ENCODE measurements around the gene COIL.

The COIL gene

DNA sequence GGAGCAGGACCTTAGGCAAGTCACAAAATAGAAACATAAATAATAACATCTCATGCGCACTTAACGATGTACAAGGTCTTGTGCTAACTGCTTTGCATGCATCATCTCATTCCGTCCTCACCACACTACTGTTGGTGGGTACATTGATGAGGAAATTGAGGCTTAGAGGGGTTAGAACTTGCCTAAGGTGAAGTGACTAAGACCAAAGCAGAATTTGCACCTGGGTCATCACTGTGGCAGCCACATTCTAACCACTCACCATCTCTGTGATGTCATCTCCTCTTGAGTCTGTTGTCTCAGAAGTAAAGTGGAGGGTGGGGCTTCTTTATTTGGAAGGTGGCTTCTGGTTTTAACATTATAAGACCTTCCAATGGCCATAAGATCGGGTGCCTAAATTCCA lies 26.6 kb downstream of the COIL start:
- FAIRE-seq = no peak

DNA sequence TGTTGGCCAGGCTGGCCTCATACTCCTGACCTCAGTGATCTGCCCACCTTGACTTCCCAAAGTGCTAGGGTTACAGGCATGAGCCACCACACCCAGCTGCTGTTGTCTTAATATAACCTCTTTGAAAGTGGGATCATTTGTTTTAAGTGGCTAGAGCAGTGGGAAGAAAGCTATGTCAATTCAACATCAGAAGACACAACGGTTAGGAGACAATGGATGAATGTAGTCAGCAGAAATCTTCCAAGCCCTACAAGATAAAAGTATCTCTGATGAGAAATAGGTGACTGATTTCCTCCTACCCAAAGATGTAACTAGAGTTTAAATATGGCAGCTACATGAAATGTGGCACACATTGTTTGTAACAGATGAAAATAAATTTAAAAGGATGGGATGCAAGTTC lies 27.0 kb downstream of the COIL start:
- FAIRE-seq = no peak

GRCh38 chr17:56933151-56933745 lies 27.6 kb downstream of the COIL start:
- no peak for FAIRE-seq

GRCh38 chr17:56930739-56931337 lies 30.0 kb downstream of the COIL start:
- FAIRE-seq = no peak

GRCh38 chr17:56929362-56929969 lies 31.4 kb downstream of the COIL start:
- FAIRE-seq = no peak

- FAIRE-seq = no peak
Observed at GRCh38 chr17:56928586-56928985, 32.3 kb downstream of the COIL start.

DNA sequence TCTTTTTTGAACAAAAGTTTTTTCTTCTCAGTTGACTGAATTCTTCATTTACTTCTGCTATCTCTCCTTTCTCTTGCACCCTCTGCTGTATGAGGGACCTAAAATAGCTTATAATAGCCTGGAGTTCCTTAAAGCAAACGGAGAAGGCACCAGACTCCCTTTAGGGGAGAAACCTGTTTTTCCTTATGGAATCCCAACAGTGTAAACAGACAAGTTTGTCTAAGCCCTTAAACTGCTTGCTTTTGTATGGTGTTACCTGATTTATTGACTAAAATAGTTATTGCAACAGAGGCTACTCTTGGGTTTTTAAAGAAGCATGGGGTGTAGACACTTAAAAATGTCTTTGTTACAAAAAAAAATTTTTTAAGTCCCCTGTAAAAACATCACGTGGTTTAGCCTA lies 34.1 kb downstream of the COIL start:
- no peak for FAIRE-seq

- FAIRE-seq = no peak
Observed at GRCh38 chr17:56926270-56926669, 34.6 kb downstream of the COIL start.

- FAIRE-seq = no peak
Observed at GRCh38 chr17:56925088-56925487, 35.8 kb downstream of the COIL start.

DNA sequence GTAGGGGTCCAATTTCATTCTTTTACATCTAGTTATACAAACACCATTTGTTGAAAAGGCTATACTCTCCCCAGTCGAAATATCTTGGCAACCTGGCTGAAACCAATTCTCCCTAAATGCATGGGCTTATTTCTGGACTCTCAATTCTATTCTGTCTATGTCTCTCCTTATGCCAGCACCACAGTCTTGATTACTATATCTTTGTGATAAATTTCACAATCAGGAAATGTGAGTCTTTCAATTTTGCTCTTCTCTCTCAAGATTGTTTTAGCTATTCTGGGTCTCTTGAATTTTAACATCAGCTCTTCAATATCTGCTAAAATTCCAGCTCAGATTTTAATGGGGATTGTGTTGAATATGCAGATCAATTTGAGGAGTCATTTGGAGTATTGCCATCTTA lies 41.1 kb downstream of the COIL start:
- no peak for FAIRE-seq

DNA sequence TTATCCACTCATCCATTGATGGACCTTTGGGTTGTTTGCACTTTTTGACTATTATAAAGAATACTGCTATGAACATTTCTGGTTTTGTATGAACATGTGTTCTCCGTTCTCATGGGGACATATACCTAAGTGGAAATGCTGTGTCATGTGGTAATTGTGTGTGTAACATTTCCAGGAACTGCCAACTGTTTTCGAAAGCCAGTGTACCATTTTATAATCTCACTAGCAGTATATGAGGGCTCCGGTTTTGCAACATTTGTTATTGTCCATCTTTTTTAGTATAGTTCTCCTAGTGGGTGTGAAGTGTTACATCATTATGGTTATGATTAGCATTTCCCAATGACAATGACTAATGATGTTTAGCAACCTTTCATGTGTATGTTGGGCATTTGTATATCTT lies 41.9 kb downstream of the COIL start:
- no peak for FAIRE-seq

- no peak for FAIRE-seq
Observed at GRCh38 chr17:56917559-56918296, 43.1 kb downstream of the COIL start.

DNA sequence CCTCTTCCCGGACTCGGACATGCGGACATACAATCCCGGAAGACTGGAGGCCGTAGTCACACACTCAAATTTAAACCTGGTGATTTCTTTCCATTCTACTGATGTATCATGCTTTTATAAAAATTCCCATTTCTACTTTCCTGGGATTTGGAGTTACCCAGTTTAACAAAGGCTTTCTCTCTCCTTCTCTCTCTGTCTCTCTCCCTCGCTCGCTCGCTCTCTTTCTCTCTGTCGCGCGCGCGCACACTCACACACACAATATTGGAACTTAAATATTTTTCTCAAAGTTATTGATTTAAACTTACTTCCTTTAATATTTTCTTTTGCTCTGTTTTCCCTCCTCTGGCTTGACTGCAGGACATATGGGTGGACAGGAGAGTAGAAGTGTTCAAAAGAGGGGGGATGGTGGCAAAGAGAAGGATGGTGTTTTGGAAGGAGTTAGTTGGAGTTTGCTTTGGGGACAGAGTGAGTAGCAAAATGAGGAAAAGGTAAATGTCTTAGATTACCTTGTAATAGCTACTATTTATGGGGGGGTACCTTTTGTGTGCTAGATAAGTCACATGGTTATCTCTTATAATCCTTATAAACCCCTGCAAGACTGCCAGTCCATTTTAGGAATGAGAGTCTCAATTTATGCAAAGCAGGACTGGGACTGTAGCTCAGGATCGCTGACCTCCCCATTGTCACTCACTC lies 46.1 kb downstream of the COIL start:
- no peak for FAIRE-seq

GRCh38 chr17:56913867-56914580 lies 46.8 kb downstream of the COIL start, which contains the start of gene TRIM25:
Gene TRIM25 (minus strand): TSS chr17:56914049. CDS start chr17:56913988, 61 bp downstream.
- FAIRE-seq = no peak

DNA sequence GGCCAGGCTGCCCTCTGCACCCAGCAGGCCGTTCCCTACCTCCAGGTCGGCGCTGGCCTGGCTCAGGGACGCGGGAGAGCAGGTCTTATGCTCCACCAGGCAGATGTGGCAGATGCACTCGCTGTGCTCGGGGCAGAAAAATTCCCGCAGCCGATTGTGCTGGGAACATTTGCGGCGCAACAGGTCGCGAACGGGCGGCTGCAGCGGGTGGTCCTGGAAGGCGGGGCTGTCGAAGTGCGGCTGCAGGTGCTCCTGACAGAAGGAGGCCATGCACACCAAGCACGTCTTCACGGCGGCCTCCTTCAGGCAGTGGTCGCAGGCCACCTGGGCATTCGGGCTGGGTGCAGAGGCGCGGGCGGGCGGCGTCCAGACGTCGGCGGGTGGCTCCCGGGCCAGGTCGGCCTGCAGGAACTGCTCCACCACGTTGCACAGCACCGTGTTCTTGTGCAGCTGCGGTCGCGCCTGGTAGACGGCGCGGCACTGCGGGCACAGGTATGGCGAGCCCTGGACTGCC lies 47.4 kb downstream of the COIL start:
- FAIRE-seq = no peak

DNA sequence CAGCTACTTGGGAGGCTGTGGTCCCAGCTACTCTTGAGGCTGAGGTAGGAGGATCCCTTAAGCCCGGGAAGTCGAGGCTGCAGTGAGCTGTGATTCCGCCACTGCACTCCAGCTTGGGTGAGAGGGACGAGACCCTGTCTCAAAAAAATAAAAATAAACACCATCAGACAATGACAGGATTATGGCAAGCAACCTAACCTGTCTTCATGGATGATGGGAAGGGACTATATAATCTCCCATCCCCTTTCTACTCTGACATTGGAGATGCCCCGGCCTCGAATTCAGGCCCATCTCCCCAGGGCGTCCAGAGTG lies 47.9 kb downstream of the COIL start:
- no peak for FAIRE-seq

GRCh38 chr17:56912105-56912999 lies 48.5 kb downstream of the COIL start:
- FAIRE-seq = no peak

DNA sequence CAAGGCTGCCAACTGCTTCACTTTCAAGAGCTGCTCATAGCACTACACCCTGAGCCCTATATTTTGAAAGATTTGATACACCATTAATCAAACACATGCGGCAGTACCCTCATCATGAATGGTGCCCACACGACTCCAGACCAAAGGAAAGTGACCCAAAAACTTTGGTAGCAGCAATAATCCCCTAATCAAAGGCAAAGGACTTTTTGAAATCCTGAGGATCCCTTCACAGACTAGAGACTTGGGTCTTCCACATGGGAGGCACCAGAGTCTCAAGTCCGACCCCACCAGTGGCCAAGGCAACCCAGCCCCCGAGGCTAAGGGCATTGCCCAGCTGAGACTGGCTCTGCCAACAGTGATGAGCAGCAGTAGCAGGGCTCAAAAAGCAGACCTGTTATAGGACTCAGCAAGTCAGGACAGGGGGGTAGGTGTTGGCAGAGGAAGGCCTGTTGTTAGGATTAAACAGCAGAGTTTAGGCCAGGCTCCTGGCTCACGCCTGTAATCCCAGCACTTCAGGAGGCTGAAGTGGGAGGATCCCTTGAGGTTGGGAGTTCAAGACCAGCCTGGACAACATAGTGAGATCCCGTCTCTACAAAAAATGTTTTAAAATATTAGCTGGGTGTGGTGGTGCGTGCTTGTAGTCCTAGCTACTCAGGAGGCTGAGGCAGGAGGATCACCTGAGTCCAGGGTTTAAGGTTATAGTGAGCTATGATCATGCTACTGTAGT lies 50.2 kb downstream of the COIL start:
- no peak for FAIRE-seq

DNA sequence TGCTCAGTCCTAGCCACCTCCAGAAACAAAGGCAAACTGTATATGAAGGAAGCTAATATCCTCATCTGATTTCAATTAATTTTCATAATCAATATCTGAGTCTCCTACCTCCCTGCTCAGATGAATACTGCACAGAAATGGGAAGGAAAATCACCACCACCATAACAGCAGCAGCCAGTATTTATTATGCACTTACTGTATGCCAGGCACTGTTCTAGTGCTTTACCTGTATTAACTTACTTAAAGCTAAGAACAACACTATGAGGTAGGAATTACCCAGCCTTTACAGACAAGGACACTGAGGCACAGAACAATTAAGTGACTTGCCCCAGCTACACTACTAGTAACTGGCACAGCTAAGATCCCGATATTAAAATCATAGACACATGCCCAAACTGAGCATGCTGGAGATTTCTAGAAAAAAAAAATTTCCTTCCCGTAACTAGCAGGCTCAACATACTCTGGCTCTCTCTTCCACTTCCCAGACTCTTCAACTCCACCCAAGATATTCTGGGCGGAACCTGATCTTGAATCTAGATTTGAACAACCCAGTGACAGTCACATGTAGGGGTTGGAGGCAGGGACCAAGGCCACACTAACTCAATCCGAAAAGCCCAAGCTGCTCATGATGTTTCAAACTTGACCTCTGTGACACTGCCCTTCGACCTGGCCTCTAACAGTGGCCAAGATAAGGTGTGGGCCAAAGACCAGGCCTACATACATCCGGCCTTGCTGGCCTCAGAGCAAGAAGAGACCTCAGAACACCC lies 50.9 kb downstream of the COIL start:
- no peak for FAIRE-seq

- FAIRE-seq = no peak
Observed at GRCh38 chr17:56908001-56908542, 52.8 kb downstream of the COIL start.
